Jurkat, Clone E6-1 (cell line): ENCODE data around the gene ITLN2.
"Not testable (repeated sequence)": the region's sequence is repeated elsewhere in the genome, so short reads cannot be mapped to it uniquely, and the experiment has no call there.

ENCODE experiments used
- DNase-seq: peaks from one replicate; pipeline ENCODE4 v3.0.0-alpha.2; 2011; ENCODE audit warnings: low read depth, low spot score
- H3K4me3 ChIP-seq: 2 replicates; pipeline ENCODE4 v1.5.1; 2011; ENCODE audit warnings: mild to moderate bottlenecking, low read length, control low read depth, moderate library complexity

The ITLN2 gene

DNA sequence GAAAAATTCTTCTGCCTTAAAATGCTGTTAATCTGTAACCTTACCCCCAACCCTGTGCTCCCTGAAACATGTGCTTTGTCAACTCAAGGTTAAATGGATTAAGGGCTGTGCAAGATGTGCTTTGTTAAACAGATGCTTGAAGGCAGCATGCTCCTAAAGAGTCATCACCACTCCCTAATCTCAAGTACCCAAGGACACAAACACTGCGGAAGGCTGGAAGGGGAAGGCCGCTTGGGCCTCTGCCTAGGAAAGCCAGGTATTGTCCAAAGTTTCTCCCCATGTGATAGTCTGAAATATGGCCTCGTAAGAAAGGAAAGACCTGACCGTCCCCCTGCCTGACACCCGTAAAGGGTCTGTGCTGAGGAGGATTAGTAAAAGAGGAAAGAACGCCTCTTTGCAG lies 41.4 kb downstream of the ITLN2 start:
- not testable (repeated sequence) for H3K4me3 ChIP-seq, DNase-seq

DNA sequence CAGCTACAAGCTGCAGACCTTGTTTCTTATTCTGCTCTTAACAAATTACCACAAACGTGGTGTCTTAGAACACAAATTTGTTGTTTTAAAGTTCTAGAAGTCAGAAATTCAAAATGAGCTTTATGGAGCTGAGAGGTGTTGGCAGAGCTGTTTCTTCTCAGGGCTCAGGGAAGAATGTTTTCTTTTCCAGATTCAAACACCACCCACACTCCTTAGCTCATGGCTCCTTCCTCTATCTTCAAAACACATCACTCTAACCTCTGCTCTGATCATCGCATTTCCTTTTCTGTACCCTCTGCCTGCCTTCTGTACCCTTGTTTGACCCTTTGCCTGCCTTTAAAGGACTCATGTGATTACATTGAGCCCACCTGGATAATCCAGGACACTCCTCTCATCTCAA lies 42.7 kb downstream of the ITLN2 start:
- H3K4me3 ChIP-seq, result no peak overlapping the region
- no peak for DNase-seq

DNA sequence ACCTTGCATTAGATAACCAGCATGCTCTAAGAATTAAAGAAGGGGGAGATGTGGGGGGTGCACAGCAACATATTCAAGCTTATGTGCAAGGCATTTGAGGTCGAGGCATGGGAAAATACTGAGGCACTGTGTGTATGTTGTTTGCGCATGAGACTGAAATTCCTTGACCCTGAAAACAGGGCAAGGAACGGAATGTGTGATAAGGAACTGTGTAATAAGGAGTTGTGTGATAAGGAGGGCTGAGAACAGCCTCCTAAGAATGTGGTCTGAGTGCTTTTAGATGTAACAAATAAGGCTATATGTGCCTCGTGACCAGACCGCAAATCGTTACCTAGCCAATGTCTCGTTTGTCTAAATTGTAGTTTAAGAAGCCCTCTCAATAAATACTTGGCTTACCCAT lies 43.2 kb downstream of the ITLN2 start:
- no peak for DNase-seq
- no peak overlapping the region for H3K4me3 ChIP-seq

DNA sequence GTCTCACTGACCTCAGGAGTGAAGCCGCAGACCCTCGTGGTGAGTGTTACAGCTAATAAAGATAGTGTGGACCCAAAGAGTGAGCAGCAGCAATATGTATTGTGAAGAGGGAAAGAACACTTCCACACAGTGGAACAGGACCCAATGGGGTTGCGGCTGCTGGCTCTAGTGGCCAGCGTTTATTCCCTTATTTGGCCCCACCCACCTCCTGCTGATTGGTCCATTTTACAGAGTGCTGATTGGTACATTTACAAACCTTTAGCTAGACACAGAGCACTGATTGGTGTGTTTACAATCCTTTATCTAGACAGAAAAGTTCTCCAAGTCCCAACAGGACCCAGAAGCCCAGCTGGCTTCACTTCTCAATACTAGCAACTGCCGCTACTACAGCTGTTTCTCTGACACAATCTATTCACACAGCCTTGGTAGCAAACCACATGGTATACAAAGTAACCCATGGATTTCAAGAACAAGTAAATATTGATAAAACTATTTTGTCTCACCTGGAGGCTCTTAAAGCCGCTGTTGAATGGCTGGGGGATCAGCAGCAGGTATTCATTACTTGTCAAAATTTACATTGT lies 44.3 kb downstream of the ITLN2 start:
- DNase-seq, result no peak
- no peak overlapping the region for H3K4me3 ChIP-seq

DNA sequence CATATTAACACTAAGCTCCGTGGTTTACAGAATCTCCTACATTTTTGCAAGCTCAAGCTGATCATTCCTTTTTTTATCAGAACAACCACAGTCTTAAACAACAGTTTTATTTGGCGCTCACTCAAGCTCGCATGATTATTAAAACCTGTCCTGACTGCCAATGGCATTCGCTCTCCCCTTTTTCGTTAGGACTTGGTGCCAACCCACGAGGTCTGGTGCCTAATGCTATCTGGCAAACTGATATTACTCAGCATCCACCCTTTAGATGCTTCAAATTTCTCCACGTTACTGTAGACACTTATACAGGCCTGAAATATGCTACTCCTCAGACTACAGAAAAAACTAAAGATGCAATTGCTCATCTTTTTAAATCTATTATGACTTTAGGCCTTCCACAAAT lies 46.6 kb downstream of the ITLN2 start:
- no peak overlapping the region for H3K4me3 ChIP-seq
- no peak for DNase-seq

DNA sequence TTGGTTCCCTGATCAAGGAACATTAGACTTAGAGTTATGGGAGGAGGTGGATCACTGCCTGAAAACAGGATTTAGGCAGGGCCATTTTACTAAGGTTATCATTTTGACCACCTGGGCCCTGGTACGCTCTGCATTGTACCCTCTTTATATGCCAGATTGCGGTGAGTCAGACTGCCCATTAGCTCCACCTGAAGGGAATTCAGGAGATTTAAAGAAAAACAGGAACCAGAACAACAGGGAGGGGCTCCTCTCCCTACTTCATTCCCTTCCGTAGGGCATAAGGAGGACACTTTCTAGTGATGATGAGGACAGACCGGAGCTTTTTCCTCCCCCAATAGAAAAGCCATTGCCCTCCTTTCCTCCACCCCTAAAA lies 49.0 kb downstream of the ITLN2 start:
- no peak overlapping the region for H3K4me3 ChIP-seq
- DNase-seq, result no peak

DNA sequence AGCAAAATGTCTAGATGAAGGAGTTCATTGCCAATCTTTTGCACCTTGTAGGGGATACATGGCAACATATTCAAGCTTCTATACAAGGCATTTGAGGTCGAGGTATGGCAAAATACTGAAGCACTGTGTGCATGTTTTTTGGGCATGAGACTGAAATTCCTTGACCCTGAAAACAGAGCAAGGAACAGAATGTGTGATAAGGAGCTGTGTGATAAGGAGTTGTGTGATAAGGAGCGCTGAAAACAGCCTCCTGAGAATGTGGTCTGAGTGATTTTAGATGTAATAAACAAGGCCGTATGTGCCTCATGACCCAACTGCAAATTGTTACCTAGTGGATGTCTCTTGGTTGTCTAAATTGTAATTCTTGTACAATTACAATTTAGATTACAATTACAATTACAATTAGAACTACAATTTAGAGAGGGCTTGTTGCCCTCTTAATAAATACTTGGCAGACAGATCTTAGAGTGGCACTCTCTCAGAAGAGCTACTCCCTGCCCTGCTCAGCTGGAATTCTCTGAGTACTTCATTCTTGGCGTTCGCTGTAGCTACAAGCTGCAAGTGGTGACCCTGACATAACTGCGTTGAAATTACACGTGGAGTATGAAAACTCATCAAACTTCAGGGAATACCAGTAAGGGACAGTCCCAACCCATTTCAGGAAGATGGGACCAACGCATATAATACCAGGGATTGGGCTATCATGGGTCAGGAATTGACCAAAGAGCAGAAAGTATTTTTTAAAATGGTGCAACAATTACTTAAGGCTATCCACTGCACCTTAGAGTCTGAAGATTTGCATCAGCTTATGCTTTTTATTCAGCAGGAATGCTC lies 49.6 kb downstream of the ITLN2 start:
- DNase-seq, result no peak
- no peak overlapping the region for H3K4me3 ChIP-seq

DNA sequence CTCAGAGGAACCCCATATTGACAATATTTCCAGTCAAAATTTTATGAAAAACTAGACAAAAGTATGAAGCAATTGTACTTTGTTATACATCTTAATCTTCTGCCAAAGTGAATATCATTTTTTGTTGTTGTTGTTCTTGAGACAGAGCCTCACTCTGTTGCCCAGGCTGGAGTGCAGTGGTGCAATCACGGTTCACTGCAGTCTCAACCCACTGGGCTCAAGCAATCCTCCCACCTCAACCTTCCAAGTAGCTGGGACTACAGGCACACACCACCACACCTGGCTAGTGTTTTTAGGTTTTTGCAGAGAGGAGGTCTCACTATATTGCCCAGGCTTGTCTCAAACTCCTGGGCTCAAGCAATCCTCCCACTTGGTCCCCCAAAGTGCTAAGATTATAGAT lies 52.4 kb downstream of the ITLN2 start:
- not testable (repeated sequence) for H3K4me3 ChIP-seq, DNase-seq

DNA sequence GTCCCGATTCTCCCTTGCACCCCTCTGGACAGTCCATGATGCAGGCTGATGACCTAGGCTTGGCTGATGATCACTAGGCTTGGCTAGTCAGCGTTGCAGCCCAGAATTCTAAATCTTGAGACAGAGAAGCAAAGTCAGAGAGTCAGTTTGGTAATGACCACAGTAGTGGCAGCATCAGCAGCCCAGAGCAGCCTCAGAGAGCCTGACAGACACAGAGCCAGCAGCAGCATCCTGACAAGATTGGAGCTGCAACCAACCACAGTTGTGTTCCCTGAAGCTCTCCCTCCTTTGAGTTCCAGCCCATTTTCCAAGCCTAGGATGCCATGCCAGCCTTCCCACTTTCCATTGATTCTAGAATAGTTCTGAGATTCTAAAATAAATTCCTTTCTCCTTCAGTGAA lies 52.8 kb downstream of the ITLN2 start:
- DNase-seq, result no peak

DNA sequence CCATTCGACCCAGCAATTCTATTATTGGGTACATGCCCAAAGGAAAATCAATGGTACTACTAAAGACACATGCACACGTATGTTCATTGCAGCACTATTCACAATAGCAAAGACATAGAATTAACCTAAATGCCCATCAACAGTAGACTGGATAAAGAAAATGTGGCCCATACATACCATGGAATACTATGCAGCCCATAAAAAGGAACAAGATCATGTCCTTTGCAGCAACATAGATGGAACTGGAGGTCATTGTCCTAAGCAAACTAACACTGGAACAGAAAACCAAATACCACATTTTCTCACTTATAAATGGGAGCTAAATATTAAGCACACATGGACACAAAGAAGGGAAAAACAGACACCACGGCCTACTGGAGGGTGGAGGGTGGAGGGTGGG lies 53.9 kb downstream of the ITLN2 start:
- DNase-seq, H3K4me3 ChIP-seq: not testable (repeated sequence)

More for the DNA sequence above, 52.8 kb downstream of the ITLN2 start:
- no peak overlapping the region for H3K4me3 ChIP-seq
